HG03280 (cell line): ENCODE results near the gene HP.
"Not testable (repeated sequence)": the region's sequence is repeated elsewhere in the genome, so short reads cannot be mapped to it uniquely, and the experiment has no call there.

Experiments
- ATAC-seq: cut with Tn5 transposase; IDR thresholded peaks from one replicate; pipeline ENCODE4 v1.9.1; 2021; ENCODE audit warnings: mild to moderate bottlenecking, moderate library complexity; ENCODE audit not compliant: unreplicated experiment

HP gene

GRCh38 chr16:72042157-72042660, 12.1 kb upstream of the HP start:
- ATAC-seq = no peak

GRCh38 chr16:72043058-72043457, 11.2 kb upstream of the HP start:
- no peak for ATAC-seq

DNA sequence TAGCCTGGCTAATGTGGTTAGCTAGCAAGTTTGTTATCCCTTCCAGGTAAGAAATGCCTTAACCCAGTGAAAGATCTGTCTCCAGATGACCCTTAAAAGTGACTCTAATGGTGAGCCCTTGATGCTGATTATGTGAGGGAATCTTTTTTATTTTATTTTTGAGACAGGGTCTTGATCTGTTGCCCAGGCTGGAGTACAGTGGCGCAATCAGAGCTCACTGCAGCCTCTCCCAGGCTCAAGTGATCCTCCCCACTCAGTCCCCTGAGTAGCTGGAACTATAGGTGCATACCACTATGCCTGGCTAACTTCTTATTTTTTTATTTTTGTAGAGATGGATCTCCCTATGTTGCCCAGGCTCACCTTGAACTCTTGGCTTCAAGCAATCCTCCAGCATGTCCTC, 10.8 kb upstream of the HP start:
- no peak for ATAC-seq

DNA sequence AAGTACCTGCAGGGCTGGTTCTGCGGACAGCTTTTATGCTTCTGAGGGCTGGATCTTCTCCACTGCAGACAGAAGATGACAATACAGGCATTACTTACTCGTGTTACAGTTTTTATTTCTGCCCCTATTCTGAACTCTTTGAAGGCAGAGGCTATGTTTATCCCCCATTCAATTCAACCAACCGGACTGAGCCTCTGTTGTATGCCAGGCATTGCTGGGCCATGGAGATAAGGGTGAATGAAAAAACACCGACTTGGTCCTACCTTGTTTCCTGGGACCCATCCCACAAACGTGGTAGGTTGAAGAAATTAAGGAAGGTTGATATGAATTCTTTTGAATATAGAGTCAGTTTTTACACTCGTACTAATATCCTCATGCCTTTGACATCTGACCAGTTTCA, 10.0 kb upstream of the HP start:
- no peak for ATAC-seq

- ATAC-seq = no peak
Measured at GRCh38 chr16:72044825-72045359, 9.4 kb upstream of the HP start.

- no peak for ATAC-seq
Measured at GRCh38 chr16:72049110-72049509, 5.2 kb upstream of the HP start.

GRCh38 chr16:72050769-72051464, 3.4 kb upstream of the HP start:
- ATAC-seq = no peak

DNA sequence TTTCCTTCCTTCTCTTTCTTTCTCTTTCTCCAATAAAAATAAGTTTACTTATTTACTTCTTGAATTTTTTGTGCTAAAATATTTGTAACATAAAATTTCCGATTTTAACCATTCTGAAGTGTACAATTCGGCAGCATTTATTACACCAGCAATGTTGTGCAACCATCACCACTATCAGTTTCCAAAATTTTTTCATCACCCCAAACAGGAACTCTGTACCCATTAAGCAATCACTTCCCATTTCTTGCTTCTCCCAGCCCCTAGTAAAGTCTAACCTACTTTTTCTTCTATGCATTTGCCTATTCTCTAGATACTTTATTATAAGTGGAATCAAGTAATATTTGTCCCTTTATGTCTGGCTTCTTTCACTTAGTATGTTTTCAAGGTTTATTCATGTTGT, 2.5 kb upstream of the HP start:
- no peak for ATAC-seq

GRCh38 chr16:72055911-72056310, 1.6 kb downstream of the HP start:
- ATAC-seq = no peak

DNA sequence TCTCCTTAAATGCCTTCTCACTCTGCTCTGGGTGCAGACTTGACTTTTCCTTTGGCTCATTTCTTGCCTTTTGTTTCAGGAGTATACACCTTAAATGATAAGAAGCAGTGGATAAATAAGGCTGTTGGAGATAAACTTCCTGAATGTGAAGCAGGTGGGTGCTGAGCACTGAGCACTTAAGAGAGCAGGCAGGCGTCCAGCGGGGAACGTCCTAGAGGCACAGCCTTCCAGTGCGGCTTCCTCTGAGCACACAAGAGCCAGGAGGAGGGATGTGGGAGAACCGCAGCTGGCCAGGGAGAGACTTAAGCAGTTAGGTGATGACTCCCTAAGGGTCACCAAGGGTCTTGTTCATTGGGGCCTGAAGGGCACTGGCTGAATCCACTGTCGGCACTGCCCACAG, 3.0 kb downstream of the HP start:
- ATAC-seq = not testable (repeated sequence)

DNA sequence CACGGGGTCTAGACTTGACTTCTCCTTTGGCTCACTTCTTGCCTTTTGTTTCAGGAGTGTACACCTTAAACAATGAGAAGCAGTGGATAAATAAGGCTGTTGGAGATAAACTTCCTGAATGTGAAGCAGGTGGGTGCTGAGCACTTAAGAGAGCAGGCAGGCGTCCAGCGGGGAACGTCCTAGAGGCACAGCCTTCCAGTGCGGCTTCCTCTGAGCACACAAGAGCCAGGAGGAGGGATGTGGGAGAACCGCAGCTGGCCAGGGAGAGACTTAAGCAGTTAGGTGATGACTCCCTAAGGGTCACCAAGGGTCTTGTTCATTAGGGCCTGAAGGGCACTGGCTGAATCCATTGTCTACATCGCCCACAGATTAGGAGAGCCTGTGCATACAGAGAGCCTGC, 4.8 kb downstream of the HP start:
- ATAC-seq = not testable (repeated sequence)

DNA sequence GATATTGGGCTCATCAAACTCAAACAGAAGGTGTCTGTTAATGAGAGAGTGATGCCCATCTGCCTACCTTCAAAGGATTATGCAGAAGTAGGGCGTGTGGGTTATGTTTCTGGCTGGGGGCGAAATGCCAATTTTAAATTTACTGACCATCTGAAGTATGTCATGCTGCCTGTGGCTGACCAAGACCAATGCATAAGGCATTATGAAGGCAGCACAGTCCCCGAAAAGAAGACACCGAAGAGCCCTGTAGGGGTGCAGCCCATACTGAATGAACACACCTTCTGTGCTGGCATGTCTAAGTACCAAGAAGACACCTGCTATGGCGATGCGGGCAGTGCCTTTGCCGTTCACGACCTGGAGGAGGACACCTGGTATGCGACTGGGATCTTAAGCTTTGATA, 6.1 kb downstream of the HP start:
- ATAC-seq = no peak

- ATAC-seq = no peak
Measured at GRCh38 chr16:72061564-72061963, 7.3 kb downstream of the HP start.

GRCh38 chr16:72064361-72064894, 10.1 kb downstream of the HP start:
- ATAC-seq = no peak

DNA sequence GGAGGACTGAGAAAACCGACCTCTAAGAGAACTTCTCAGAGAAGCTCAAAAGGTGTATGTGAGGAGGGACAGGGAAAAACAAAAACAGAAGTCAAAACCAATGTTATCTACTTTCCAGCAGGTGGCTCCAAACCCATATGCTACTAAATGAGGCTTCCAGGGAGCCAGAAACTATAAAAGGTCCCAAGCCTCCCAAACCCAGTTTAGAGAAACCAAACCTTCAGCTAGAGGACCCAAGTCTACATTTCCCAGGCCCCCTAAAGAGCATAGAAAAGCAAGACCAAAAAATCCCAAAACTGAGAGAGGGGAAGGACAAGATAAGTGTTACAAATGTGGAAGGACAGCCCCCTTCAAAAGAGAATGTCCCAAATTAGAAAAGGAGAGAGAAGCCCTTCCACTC, 12.4 kb downstream of the HP start:
- ATAC-seq = no peak

DNA sequence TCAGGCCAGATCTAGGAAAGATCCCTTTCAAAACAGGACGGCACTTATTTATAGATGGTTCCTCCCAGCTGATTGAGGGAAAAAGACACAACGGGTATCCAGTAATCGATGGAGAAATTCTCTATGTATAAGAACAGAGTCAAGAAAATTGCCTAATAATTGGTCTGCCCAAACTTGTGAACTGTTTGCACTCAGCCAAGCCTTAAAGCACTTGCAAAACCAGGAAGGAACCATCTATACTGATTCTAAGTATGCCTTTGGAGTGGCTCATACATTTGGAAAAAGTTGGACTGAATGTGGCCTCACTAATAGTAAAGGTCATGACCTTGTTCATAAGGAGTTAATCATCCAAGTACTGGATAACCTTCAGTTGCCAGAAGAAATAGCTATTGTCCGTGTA, 14.6 kb downstream of the HP start:
- no peak for ATAC-seq

GRCh38 chr16:72072514-72073342, 18.4 kb downstream of the HP start:
- ATAC-seq = no peak

DNA sequence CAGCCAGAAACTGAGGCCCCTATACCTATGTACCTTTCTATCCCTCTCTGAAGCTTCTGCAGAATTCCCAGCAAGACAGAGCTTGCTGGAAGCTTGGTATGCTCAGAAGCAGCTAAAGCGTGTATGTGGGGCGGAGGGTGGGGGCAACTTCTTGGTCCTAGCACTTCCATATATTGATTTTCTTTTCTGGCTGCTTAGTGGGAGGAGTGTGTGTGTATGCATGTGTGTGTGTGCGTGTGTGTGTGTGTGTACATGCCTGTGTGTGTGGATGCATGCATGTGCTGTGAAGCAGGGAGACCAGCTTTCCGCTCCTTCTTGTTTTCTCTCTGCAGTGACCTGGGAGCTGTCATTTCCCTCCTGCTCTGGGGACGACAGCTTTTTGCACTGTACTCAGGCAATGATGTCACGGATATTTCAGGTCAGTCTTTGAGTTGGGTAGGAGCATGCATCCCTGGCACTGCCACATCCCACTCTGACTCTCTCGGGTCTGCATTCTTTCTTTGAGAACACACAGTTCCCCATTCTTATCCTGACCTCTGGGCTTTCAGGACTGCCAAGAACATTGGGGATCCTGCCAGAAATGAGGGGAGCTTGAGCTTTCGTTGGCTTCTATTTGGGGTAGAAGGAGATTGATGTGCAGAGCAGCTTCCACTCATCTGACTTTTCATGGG, 19.4 kb downstream of the HP start:
- ATAC-seq = no peak

DNA sequence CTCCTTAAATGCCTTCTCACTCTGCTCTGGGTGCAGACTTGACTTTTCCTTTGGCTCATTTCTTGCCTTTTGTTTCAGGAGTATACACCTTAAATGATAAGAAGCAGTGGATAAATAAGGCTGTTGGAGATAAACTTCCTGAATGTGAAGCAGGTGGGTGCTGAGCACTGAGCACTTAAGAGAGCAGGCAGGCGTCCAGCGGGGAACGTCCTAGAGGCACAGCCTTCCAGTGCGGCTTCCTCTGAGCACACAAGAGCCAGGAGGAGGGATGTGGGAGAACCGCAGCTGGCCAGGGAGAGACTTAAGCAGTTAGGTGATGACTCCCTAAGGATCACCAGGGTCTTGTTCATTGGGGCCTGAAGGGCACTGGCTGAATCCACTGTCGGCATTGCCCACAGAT, 20.8 kb downstream of the HP start:
- not testable (repeated sequence) for ATAC-seq

DNA sequence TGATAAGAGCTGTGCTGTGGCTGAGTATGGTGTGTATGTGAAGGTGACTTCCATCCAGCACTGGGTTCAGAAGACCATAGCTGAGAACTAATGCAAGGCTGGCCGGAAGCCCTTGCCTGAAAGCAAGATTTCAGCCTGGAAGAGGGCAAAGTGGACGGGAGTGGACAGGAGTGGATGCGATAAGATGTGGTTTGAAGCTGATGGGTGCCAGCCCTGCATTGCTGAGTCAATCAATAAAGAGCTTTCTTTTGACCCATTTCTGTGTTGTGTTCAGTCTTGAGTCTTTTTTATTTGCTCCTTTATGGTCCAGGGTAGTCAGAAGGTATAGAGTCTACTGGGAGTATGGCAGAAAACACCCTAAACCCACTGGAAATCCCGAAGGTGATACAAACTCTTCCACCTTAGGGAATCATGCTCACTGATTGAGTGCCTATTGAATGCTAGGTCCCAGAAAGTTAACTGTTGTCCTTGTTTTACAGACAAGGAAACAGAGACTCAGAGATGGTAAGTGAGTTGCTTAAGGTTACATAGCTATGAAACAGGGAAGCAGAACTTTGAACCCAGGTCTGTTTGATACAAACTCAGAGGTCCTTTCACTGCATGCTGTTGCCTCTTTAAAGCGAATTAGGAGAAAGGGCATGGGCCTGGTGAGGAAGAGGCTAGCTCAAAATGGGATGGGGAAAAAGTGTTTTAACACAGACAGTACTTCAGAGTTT, 22.8 kb downstream of the HP start:
- not testable (repeated sequence) for ATAC-seq
